ENCODE measurements around the gene VCPKMT. TPM values are rescaled to one million over a fixed set of nuclear protein-coding genes. Genes with fewer than 3 reads are reported as not detected.

Gene VCPKMT
- total RNA-seq, 1 experiment from 2014 or later = 7.1 TPM

- CTCF ChIA-PET = interaction anchor here (0.7 kb wide), 2 partner anchors 41 to 122 kb away, joined by 3 to 5 read pairs; no protein-coding TSS in a partner anchor
- peaks cover 4% of the 10 kb centered on the region for H3K4me1 Mint-ChIP-seq (ENCODE audit: low read depth, unreplicated experiment)
These were observed 22.2 kb downstream of the VCPKMT start for GRCh38 chr14:50094056-50094755.

GRCh38 chr14:50093496-50093895 is 22.9 kb downstream of the VCPKMT start:
- BruUV-seq (replicated peaks) = no TSS peak
- Mint-ChIP-seq H3K4me3 (ENCODE audit: low read depth, unreplicated experiment) (no peak overlapping the region), H3K27ac (ENCODE audit: unreplicated experiment) (no peak overlapping the region), H3K27me3 (ENCODE audit: unreplicated experiment) (no peaks in the 10 kb centered on the region), H3K9me3 (ENCODE audit: low read depth, unreplicated experiment) (peaks cover 3% of the 10 kb centered on the region), H3K4me1 (ENCODE audit: low read depth, unreplicated experiment) (no peaks in the 10 kb centered on the region), H3K36me3 (ENCODE audit: insufficient read depth, unreplicated experiment) (no peaks in the 10 kb centered on the region)
- no peak for DNase-seq
- CTCF ChIA-PET = interaction anchor here (0.7 kb wide), 1 partner anchor 121 kb away, joined by 3 read pairs; no protein-coding TSS in a partner anchor
- intact Hi-C loops (cut with micrococcal nuclease; ENCODE audit: unreplicated experiment) = no loop called here
- no peak for TF ChIP-seq CTCF (IDR thresholded peaks at IDR 0.05; ENCODE audit: unreplicated experiment)

More at GRCh38 chr14:50094056-50094755, 22.2 kb downstream of the VCPKMT start:
- peaks cover 3% of the 10 kb centered on the region for H3K9me3 Mint-ChIP-seq (ENCODE audit: low read depth, unreplicated experiment)
- TF ChIP-seq CTCF (IDR thresholded peaks at IDR 0.05; ENCODE audit: unreplicated experiment) = no peak
- H3K4me3 Mint-ChIP-seq (ENCODE audit: low read depth, unreplicated experiment) = no peak overlapping the region
- BruUV-seq (replicated peaks) = no TSS peak
- intact Hi-C loops (cut with micrococcal nuclease; ENCODE audit: unreplicated experiment) = no loop called here
- DNase-seq = no peak
- H3K27ac Mint-ChIP-seq (ENCODE audit: unreplicated experiment) = no peak overlapping the region
- no peaks in the 10 kb centered on the region for H3K36me3 Mint-ChIP-seq (ENCODE audit: insufficient read depth, unreplicated experiment)
- no peaks in the 10 kb centered on the region for H3K27me3 Mint-ChIP-seq (ENCODE audit: unreplicated experiment)

- no peak for DNase-seq
- Mint-ChIP-seq H3K4me3 (ENCODE audit: low read depth, unreplicated experiment) (no peak overlapping the region), H3K27ac (ENCODE audit: unreplicated experiment) (no peak overlapping the region), H3K9me3 (ENCODE audit: low read depth, unreplicated experiment) (peaks cover 3% of the 10 kb centered on the region), H3K36me3 (ENCODE audit: insufficient read depth, unreplicated experiment) (no peaks in the 10 kb centered on the region), H3K4me1 (ENCODE audit: low read depth, unreplicated experiment) (no peaks in the 10 kb centered on the region), H3K27me3 (ENCODE audit: unreplicated experiment) (no peaks in the 10 kb centered on the region)
- no TSS peak for BruUV-seq (replicated peaks)
- intact Hi-C loops (cut with micrococcal nuclease; ENCODE audit: unreplicated experiment) = no loop called here
- CTCF ChIA-PET = interaction anchor here (0.7 to 1.2 kb wide), 2 partner anchors 17 to 30 kb away, joined by 3 read pairs; no protein-coding TSS in a partner anchor
- no peak for TF ChIP-seq CTCF (IDR thresholded peaks at IDR 0.05; ENCODE audit: unreplicated experiment)
These were observed 24.3 kb downstream of the VCPKMT start for GRCh38 chr14:50092006-50092555.

GRCh38 chr14:50091240-50091913 is 25.0 kb downstream of the VCPKMT start:
- Mint-ChIP-seq H3K27ac (ENCODE audit: unreplicated experiment) (no peak overlapping the region), H3K4me3 (ENCODE audit: low read depth, unreplicated experiment) (no peak overlapping the region), H3K9me3 (ENCODE audit: low read depth, unreplicated experiment) (peaks cover 3% of the 10 kb centered on the region), H3K27me3 (ENCODE audit: unreplicated experiment) (no peaks in the 10 kb centered on the region), H3K36me3 (ENCODE audit: insufficient read depth, unreplicated experiment) (no peaks in the 10 kb centered on the region), H3K4me1 (ENCODE audit: low read depth, unreplicated experiment) (no peaks in the 10 kb centered on the region)
- intact Hi-C loops (cut with micrococcal nuclease; ENCODE audit: unreplicated experiment) = no loop called here
- BruUV-seq (replicated peaks) = no TSS peak
- CTCF ChIA-PET = interaction anchor here (1.2 kb wide), 1 partner anchor 29 kb away, joined by 3 read pairs; no protein-coding TSS in a partner anchor
- DNase-seq = no peak
- no peak for TF ChIP-seq CTCF (IDR thresholded peaks at IDR 0.05; ENCODE audit: unreplicated experiment)
